Epithelial cell of proximal tubule (primary cell): ENCODE measurements around the gene LTBP2. TPM values are rescaled to one million over a fixed set of nuclear protein-coding genes. Genes with fewer than 3 reads are reported as not detected.

Experiments
- DNase-seq: peaks from one replicate; pipeline ENCODE4 v3.0.0-alpha.2; 2011; ENCODE audit warnings: low read depth
- H3K4me3 ChIP-seq: 2 replicates; pipeline ENCODE4 v1.5.1; 2011; ENCODE audit warnings: low read depth, mild to moderate bottlenecking, low read length
- total RNA-seq: library from RNA; depleted of rRNA; stranded (reverse); fragments of >200 nt; gene quantifications from 2 replicates; pipeline ENCODE4 v1.2.3, GENCODE V29; 2015
- TF ChIP-seq, protein P1 (sequence below): conservative IDR thresholded peaks from 2 replicates; pipeline ENCODE4 v1.5.1; 2012; ENCODE audit warnings: low read depth, mild to moderate bottlenecking, low read length

LTBP2 gene
- total RNA-seq, 1 donor from 2014 or later = 33.1 TPM

- TF ChIP-seq, protein P1, sequence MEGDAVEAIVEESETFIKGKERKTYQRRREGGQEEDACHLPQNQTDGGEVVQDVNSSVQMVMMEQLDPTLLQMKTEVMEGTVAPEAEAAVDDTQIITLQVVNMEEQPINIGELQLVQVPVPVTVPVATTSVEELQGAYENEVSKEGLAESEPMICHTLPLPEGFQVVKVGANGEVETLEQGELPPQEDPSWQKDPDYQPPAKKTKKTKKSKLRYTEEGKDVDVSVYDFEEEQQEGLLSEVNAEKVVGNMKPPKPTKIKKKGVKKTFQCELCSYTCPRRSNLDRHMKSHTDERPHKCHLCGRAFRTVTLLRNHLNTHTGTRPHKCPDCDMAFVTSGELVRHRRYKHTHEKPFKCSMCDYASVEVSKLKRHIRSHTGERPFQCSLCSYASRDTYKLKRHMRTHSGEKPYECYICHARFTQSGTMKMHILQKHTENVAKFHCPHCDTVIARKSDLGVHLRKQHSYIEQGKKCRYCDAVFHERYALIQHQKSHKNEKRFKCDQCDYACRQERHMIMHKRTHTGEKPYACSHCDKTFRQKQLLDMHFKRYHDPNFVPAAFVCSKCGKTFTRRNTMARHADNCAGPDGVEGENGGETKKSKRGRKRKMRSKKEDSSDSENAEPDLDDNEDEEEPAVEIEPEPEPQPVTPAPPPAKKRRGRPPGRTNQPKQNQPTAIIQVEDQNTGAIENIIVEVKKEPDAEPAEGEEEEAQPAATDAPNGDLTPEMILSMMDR = no peak
- no peak overlapping the region for H3K4me3 ChIP-seq
- DNase-seq = no peak
These were observed 42.9 kb upstream of the LTBP2 start for GRCh38 chr14:74654931-74655330.

DNA sequence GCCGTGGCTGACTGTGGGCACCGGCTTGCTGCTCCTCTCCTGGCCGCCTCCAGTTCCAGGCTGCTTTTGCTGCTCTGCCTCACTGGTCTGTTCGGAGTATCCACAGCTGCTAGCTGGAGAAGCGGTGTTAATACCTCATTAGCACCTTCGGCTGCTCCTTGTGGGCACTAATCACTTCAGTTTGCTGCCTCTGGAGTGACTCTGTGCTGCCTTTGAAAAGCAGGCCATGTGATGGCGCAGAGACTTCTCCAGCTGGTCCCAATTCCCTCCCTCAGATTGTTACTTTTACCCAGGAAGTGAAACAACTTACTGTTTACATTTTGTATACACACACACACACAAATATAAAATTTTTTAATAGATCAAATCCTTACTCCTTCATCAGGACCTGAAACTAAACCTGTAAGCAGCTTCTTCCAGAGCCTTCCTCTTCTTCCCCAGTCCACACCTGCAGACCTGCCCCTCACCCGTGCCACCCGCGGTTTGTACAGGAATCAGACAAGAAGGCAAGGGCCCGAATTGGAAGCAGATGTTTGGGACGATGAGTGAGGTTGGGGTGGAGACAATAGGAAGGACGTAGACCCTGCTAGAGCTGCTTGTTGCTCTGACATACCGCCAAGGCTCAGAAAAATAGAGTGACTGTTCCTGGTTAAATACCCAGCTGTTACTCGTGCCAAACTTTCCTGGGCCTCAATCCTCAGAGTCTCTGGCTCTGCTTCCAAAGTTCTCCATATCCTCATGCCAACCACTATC lies 41.5 kb upstream of the LTBP2 start:
- H3K4me3 ChIP-seq = no peak overlapping the region
- no peak for DNase-seq
- TF ChIP-seq, protein P1 = no peak

DNA sequence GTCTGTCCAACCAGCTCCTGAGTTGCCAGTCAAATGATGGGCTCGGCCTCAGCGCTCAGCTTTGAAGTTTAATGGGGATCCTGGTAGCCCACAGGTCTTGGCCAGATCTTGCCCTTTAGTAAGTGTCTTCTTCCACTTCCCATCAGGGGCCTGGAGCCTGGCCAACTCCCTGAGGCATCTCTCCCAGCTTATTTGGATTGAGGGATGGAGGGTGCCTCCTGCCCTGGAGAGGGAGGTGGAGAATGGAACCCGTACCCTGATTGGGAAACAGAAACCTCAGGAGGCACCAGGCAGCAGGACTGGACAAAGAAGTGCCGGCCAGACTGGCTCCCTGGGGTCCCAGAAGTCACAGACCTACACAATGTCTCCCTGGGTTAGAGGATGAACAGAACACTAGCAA lies 40.5 kb upstream of the LTBP2 start:
- TF ChIP-seq, protein P1 = no peak
- no peak for DNase-seq
- no peak overlapping the region for H3K4me3 ChIP-seq

GRCh38 chr14:74650927-74651686 lies 39.1 kb upstream of the LTBP2 start:
- no peak for DNase-seq
- no peak overlapping the region for H3K4me3 ChIP-seq
- TF ChIP-seq, protein P1 = no peak

- no peak for DNase-seq
- TF ChIP-seq, protein P1 = no peak
- no peak overlapping the region for H3K4me3 ChIP-seq
These were observed 37.6 kb upstream of the LTBP2 start for GRCh38 chr14:74649673-74650072.

- DNase-seq = no peak
- TF ChIP-seq, protein P1 = no peak
- H3K4me3 ChIP-seq = no peak overlapping the region
These were observed 37.1 kb upstream of the LTBP2 start for GRCh38 chr14:74649167-74649566.

- no peak for DNase-seq
- TF ChIP-seq, protein P1 = no peak
These were observed 36.6 kb upstream of the LTBP2 start for GRCh38 chr14:74648601-74649000.

More at GRCh38 chr14:74648601-74649000, 36.6 kb upstream of the LTBP2 start:
- H3K4me3 ChIP-seq = no peak overlapping the region
